ENCODE data around the gene PAPSS2. TPM values are rescaled to one million over a fixed set of nuclear protein-coding genes. Genes with fewer than 3 reads are reported as not detected.

The PAPSS2 gene
- total and polyA plus RNA-seq, 2 donors from 2014 or later = 23.5 to 84.2 TPM

- Histone ChIP-seq H3K36me3 (ENCODE audit: control insufficient read depth in 2 of 3, insufficient read depth in 3 of 3, low read length in 3 of 3) (no peaks in the 10 kb centered on the region), H3K27ac (ENCODE audit: low read depth in 2 of 2, low read length in 2 of 2) (no peak overlapping the region)
- intact Hi-C loops (cut with DNase I) = no loop called here
These were observed 91.1 kb downstream of the PAPSS2 start for GRCh38 chr10:87750817-87751216.

GRCh38 chr10:87751274-87751673, 91.6 kb downstream of the PAPSS2 start:
- Histone ChIP-seq H3K27me3 (ENCODE audit: control insufficient read depth, insufficient read depth, low read length) (no peaks in the 10 kb centered on the region), H3K9me3 (ENCODE audit: control insufficient read depth in 2 of 3, insufficient read depth in 1 of 3, low read length in 3 of 3) (no peaks in the 10 kb centered on the region), H3K4me3 (ENCODE audit: low read length in 3 of 3) (no peak overlapping the region), H3K27ac (ENCODE audit: low read depth in 2 of 2, low read length in 2 of 2) (no peak overlapping the region), H3K36me3 (ENCODE audit: control insufficient read depth in 2 of 3, insufficient read depth in 3 of 3, low read length in 3 of 3) (peaks cover 0 to 2% (median 0%) of the 10 kb centered on the region in 3 donors), H3K9ac (ENCODE audit: low read length in 3 of 3) (no peak overlapping the region), H3K4me1 (ENCODE audit: control insufficient read depth in 2 of 3, insufficient read depth in 2 of 3, low read depth in 1 of 3, low read length in 3 of 3) (peaks cover 0 to 3% (median 3%) of the 10 kb centered on the region in 3 donors)
- DNase-seq (no peak), FAIRE-seq (no peak)
- TF ChIP-seq CTCF (IDR thresholded peaks at IDR 0.05; ENCODE audit: borderline replicate concordance, extremely low read depth, insufficient read depth) = no peak
- intact Hi-C loops (cut with DNase I) = no loop called here

More at GRCh38 chr10:87750817-87751216, 91.1 kb downstream of the PAPSS2 start:
- no peak for DNase-seq
- Histone ChIP-seq H3K9me3 (ENCODE audit: control insufficient read depth in 2 of 3, insufficient read depth in 1 of 3, low read length in 3 of 3) (no peaks in the 10 kb centered on the region), H3K4me1 (ENCODE audit: control insufficient read depth in 2 of 3, insufficient read depth in 2 of 3, low read depth in 1 of 3, low read length in 3 of 3) (peaks cover 0 to 3% (median 3%) of the 10 kb centered on the region in 3 donors), H3K4me3 (ENCODE audit: low read length in 3 of 3) (no peak overlapping the region), H3K9ac (ENCODE audit: low read length in 3 of 3) (no peak overlapping the region), H3K27me3 (ENCODE audit: control insufficient read depth, insufficient read depth, low read length) (no peaks in the 10 kb centered on the region)
- FAIRE-seq = no peak
- no peak for TF ChIP-seq CTCF (IDR thresholded peaks at IDR 0.05; ENCODE audit: borderline replicate concordance, extremely low read depth, insufficient read depth)

- Histone ChIP-seq H3K4me1 (ENCODE audit: control insufficient read depth in 2 of 3, insufficient read depth in 2 of 3, low read depth in 1 of 3, low read length in 3 of 3) (peaks cover 0 to 3% (median 0%) of the 10 kb centered on the region in 3 donors), H3K4me3 (ENCODE audit: low read length in 3 of 3) (no peak overlapping the region), H3K27ac (ENCODE audit: low read depth in 2 of 2, low read length in 2 of 2) (no peak overlapping the region), H3K9me3 (ENCODE audit: control insufficient read depth in 2 of 3, insufficient read depth in 1 of 3, low read length in 3 of 3) (no peaks in the 10 kb centered on the region), H3K9ac (ENCODE audit: low read length in 3 of 3) (no peak overlapping the region), H3K27me3 (ENCODE audit: control insufficient read depth, insufficient read depth, low read length) (no peaks in the 10 kb centered on the region), H3K36me3 (ENCODE audit: control insufficient read depth in 2 of 3, insufficient read depth in 3 of 3, low read length in 3 of 3) (peaks cover 0 to 2% (median 0%) of the 10 kb centered on the region in 3 donors)
- DNase-seq = no peak
- no peak for TF ChIP-seq CTCF (IDR thresholded peaks at IDR 0.05; ENCODE audit: borderline replicate concordance, extremely low read depth, insufficient read depth)
- intact Hi-C loops (cut with DNase I) = no loop called here
- FAIRE-seq = no peak
These were observed 92.9 kb downstream of the PAPSS2 start for GRCh38 chr10:87752566-87752965.
